Measurements from ENCODE around the gene CAMTA1.
"Not testable (repeated sequence)": the region's sequence is repeated elsewhere in the genome, so short reads cannot be mapped to it uniquely, and the experiment has no call there.

CAMTA1 gene

GRCh38 chr1:6782151-6782550, 3.1 kb upstream of the CAMTA1 start:
- no peak for DNase-seq

- peak in 1 of 2 experiments; percentile 9 for DNase-seq
These were observed 2.0 kb upstream of the CAMTA1 start for GRCh38 chr1:6783221-6783620.

GRCh38 chr1:6783936-6784559, 1.2 kb upstream of the CAMTA1 start:
- DNase-seq = peak; percentile 43 to 52

- peak; percentile 99 for DNase-seq
These were observed 515 bp upstream of the CAMTA1 start for GRCh38 chr1:6784560-6785317.

- no peak for DNase-seq
These were observed 663 bp downstream of the CAMTA1 start for GRCh38 chr1:6785728-6786505.

- DNase-seq = no peak
These were observed 3.7 kb downstream of the CAMTA1 start for GRCh38 chr1:6788946-6789345.

GRCh38 chr1:6790146-6790545, 4.9 kb downstream of the CAMTA1 start:
- no peak for DNase-seq

GRCh38 chr1:6794164-6794563, 8.9 kb downstream of the CAMTA1 start:
- peak; percentile 54 to 58 for DNase-seq

GRCh38 chr1:6795203-6795602, 9.9 kb downstream of the CAMTA1 start:
- no peak for DNase-seq

GRCh38 chr1:6795661-6796060, 10.4 kb downstream of the CAMTA1 start:
- DNase-seq = no peak

- DNase-seq = no peak
These were observed 10.8 kb downstream of the CAMTA1 start for GRCh38 chr1:6796095-6796494.

GRCh38 chr1:6799499-6799898, 14.2 kb downstream of the CAMTA1 start:
- DNase-seq = no peak

- DNase-seq = no peak
These were observed 15.5 kb downstream of the CAMTA1 start for GRCh38 chr1:6800745-6801144.

- DNase-seq = no peak
These were observed 15.9 kb downstream of the CAMTA1 start for GRCh38 chr1:6801199-6801598.

GRCh38 chr1:6801966-6802365, 16.7 kb downstream of the CAMTA1 start:
- DNase-seq = no peak

GRCh38 chr1:6802454-6802853, 17.2 kb downstream of the CAMTA1 start:
- DNase-seq = no peak

- DNase-seq = no peak
These were observed 17.6 kb downstream of the CAMTA1 start for GRCh38 chr1:6802893-6803292.

- no peak for DNase-seq
These were observed 18.1 kb downstream of the CAMTA1 start for GRCh38 chr1:6803357-6803756.

GRCh38 chr1:6805004-6805416, 19.8 kb downstream of the CAMTA1 start:
- no peak for DNase-seq

- no peak for DNase-seq
These were observed 22.5 kb downstream of the CAMTA1 start for GRCh38 chr1:6807782-6808181.

GRCh38 chr1:6809461-6809860, 24.2 kb downstream of the CAMTA1 start:
- no peak for DNase-seq

- DNase-seq = not testable (repeated sequence)
These were observed 25.0 kb downstream of the CAMTA1 start for GRCh38 chr1:6810146-6810734.

GRCh38 chr1:6811583-6811982, 26.3 kb downstream of the CAMTA1 start:
- DNase-seq = no peak

Measured in Kasumi-1 (cell line).